ENCODE data around the gene COLEC11.

The COLEC11 gene

GRCh38 chr2:3595985-3596384 lies 1.1 kb downstream of the COLEC11 start:
- H3K4me3 ChIP-seq (ENCODE audit: low read depth, low read length), result no peak overlapping the region
- DNase-seq (ENCODE audit: low read depth), result no peak
- TF ChIP-seq, protein P1, sequence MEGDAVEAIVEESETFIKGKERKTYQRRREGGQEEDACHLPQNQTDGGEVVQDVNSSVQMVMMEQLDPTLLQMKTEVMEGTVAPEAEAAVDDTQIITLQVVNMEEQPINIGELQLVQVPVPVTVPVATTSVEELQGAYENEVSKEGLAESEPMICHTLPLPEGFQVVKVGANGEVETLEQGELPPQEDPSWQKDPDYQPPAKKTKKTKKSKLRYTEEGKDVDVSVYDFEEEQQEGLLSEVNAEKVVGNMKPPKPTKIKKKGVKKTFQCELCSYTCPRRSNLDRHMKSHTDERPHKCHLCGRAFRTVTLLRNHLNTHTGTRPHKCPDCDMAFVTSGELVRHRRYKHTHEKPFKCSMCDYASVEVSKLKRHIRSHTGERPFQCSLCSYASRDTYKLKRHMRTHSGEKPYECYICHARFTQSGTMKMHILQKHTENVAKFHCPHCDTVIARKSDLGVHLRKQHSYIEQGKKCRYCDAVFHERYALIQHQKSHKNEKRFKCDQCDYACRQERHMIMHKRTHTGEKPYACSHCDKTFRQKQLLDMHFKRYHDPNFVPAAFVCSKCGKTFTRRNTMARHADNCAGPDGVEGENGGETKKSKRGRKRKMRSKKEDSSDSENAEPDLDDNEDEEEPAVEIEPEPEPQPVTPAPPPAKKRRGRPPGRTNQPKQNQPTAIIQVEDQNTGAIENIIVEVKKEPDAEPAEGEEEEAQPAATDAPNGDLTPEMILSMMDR (IDR thresholded peaks at IDR 0.05; ENCODE audit: low read depth, low read length, missing control alignments), result no peak

DNA sequence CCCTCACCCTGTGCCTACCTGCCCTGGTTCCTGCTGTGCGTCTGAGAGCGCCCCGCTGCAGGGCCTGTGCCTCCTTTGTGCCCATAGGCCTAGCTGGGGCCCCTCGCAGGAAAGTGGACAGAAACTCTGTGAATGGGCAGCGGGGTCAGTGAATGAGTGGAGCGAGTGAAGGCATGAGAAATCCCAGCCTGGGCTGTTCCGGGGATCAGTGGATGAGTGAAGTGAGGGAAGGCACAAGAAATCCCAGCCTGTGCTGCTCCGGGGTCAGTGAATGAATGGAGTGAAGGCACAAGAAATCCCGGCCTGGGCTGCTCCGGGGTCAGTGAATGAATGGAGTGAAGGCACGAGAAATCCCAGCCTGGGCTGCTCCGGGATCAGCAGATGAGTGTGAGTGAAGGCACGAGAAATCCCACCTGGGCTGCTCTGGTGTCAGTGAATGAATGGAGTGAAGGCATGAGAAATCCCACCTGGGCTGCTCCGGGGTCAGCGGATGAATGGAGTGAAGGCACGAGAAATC lies 2.0 kb downstream of the COLEC11 start:
- TF ChIP-seq, protein P1 (IDR thresholded peaks at IDR 0.05; ENCODE audit: low read depth, low read length, missing control alignments), result no peak
- DNase-seq (ENCODE audit: low read depth), result no peak
- no peak overlapping the region for H3K4me3 ChIP-seq (ENCODE audit: low read depth, low read length)

GRCh38 chr2:3597567-3597966 lies 2.7 kb downstream of the COLEC11 start:
- TF ChIP-seq, protein P1 (IDR thresholded peaks at IDR 0.05; ENCODE audit: low read depth, low read length, missing control alignments), result no peak
- H3K4me3 ChIP-seq (ENCODE audit: low read depth, low read length), result no peak overlapping the region
- DNase-seq (ENCODE audit: low read depth), result no peak

- DNase-seq (ENCODE audit: low read depth), result no peak
- H3K4me3 ChIP-seq (ENCODE audit: low read depth, low read length), result no peak overlapping the region
- TF ChIP-seq, protein P1 (IDR thresholded peaks at IDR 0.05; ENCODE audit: low read depth, low read length, missing control alignments), result no peak
Observed at GRCh38 chr2:3598197-3598910, 3.4 kb downstream of the COLEC11 start.

DNA sequence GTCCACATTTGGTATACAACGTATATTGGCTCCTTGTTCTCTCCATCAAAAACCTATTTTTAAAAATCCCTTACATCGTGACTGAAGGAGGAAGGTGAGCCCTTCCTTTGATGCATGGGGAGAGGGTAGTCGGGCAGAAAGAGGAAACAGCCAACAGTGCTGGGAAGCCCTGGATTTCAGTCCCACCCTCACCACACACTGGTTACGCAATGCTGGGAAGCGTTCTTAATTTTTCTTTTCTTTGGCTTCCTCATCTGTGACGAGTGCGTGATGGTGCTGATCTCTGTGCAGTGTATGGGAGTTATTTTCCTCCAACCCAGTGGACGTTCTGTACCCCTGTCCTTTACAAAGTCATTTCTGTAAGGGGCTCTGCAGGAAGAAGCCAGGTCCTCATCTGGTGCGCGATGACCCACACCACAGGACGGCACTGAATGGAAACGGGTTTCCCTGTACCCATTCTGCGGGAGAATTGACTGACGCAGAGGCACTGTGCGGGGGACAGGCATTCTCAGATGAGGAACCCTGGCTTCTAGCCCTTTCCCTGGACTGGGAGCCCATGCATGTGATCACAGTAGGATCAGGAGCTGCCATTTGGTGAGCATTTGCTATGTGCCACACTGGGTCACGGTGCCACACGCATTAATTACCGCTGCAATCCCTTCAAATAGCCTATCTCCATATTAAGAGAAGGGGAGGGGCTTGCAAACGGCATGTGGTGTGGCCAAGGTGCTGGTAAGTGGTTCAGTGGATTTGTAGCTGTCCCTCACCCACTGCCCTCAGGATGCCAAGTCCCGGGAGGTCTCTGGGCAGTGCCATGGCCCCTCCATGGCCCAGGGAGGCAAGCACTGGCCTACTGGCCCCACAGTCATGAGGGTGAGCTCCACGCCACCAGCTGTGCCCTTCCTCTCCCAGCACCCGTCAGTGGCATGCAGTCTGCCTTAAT lies 4.3 kb downstream of the COLEC11 start:
- DNase-seq (ENCODE audit: low read depth), result no peak
- TF ChIP-seq, protein P1 (IDR thresholded peaks at IDR 0.05; ENCODE audit: low read depth, low read length, missing control alignments), result no peak
- H3K4me3 ChIP-seq (ENCODE audit: low read depth, low read length), result no peak overlapping the region

DNA sequence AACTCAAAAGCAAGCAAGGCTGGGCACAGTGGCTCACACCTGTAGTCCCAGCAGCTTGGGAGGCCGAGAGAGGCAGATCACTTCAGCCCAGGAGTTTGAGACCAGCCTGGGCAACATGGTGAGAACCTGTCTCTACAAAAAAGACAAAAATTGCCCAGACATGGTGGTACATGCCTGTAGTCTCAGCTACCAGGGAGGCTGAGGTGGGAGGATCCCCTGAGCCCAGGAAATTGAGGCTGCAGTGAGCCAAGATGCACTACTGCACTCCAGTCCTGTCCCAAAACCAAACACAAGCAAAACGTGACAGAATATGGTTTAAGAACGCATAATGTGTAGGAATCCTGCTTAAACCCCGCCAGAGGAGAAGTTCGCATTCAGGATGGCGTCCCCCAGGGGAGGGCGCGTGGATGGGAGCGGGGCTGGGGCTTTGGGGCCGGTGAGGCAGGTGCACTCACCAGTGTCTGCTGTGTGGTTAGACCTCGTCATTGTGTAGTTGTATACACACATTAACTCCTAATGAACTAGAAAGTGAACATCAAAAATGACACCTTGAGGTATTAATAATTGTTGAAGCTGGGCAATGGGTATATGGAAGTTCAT lies 5.4 kb downstream of the COLEC11 start:
- no peak for DNase-seq (ENCODE audit: low read depth)
- TF ChIP-seq, protein P1 (IDR thresholded peaks at IDR 0.05; ENCODE audit: low read depth, low read length, missing control alignments), result no peak
- H3K4me3 ChIP-seq (ENCODE audit: low read depth, low read length), result no peak overlapping the region

Data from GM12864 (cell line).